HG02938 (cell line): ENCODE results near the gene LUZP1.
"Not testable (repeated sequence)": the region's sequence is repeated elsewhere in the genome, so short reads cannot be mapped to it uniquely, and the experiment has no call there.

ENCODE experiments used
- ATAC-seq: cut with Tn5 transposase; IDR thresholded peaks from one replicate; pipeline ENCODE4 v1.9.1; 2021; ENCODE audit warnings: mild to moderate bottlenecking, moderate library complexity; ENCODE audit not compliant: unreplicated experiment

The LUZP1 gene

DNA sequence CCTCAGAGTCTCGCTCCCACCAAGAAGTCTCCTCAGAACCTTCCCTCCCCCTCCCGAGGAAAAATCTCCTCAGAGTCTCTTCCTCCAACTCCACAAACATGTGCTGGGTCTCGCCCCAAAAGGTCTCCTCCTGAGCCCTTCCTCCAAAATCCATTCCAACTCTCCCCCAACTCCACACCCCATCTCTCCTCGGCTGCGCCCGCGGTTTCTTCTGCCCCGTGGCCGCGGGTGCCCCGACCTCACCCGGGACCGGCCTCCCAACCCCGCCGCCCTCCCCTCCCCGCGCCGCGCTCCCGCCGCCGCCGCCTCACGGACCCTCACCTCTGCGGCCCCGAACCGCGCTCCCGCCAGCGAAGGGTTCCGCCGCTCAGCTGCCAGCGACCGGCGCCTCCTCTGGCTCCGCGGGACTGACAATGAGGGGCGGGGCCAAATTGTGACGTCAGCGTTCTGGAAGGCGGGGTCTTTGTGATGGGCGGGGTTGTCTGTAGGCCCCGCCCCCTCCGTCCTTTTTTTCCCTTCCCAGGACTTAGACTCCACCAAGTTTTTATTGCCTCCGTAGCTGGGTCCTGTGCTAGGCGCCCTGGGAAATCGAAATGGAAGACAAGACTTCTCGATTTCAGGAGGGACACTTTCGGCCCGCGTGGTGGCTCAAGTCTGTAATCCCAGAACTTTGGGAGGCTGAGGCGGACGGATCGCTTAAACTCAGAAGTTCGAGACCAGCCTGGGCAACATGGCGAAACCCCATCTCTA, at the start of gene LUZP1:
Gene LUZP1 (minus strand): TSS at position 412 of the 750 bp plus-strand sequence.
- peak; percentile 61 for ATAC-seq

DNA sequence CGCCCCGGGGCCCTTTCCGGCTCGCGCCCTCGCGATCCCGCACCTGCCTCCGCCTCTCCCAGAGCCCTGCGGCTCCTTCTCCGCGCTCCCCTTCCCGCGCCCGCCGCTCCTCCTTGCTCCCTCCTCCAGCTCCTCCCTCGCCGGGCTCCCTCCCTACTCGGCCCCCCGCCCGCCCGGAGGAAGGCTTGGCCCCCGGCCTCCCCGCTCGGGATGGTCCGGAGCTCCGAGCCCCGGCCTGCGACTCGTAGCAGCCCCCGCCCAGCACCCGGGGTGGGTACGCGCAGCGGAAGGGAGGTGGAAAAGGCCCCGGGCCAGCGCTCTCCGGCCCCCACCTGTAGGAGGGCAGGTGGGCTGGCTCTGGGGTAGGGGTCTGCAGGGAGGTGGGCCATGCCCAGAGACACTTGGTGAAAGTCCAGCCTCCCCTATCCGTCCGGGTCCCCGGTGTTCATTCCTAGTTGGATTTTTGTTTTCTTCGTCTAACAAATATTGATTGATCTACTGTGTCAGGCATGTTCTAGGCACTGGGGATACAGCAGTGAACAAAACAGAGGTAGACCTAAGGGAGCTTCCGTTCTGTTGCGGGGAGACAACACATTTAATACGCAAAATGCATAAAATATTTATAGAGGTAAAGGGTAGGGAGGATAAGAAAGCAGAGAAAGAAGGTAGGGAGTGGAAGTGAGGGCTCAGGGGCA, 48.9 kb upstream of the LUZP1 start, which contains the start of gene HTR1D:
Gene HTR1D (minus strand): TSS at position 82 of the 695 bp plus-strand sequence. CDS start 23,283 bp downstream, outside the sequence.
- no peak for ATAC-seq

DNA sequence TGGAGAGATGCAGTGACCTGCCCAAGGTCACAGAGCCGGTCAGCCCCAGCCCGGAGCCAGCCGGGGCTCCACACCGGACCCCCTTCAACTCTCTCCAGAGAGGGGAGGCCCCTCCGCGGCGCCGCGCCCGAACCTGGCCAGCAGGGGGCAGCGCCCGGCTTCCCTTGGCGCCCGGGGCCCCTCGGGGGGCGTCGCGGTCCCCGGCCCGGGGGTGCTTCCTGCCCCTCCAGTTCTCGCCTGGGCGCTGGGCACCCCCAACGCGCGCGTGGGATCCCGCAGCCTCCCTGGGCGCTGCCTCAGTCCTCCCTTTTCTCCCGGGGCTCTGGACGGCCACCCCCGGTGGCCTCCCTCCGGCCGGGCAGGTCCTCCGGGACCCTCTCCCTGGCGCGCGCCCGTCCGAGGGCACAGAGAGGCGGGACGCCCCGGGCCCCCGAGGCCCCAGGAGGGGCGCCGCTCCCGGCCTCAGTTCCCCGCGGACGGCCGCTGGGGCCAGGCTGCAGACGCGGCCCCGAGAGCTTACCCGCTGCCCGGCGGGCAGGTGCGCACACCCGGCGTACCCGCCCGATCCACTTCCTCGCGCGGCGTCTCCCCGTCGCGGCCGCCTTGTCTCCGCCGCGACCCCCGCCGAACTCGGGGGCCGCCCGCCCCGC, 48.2 kb upstream of the LUZP1 start:
- no peak for ATAC-seq

DNA sequence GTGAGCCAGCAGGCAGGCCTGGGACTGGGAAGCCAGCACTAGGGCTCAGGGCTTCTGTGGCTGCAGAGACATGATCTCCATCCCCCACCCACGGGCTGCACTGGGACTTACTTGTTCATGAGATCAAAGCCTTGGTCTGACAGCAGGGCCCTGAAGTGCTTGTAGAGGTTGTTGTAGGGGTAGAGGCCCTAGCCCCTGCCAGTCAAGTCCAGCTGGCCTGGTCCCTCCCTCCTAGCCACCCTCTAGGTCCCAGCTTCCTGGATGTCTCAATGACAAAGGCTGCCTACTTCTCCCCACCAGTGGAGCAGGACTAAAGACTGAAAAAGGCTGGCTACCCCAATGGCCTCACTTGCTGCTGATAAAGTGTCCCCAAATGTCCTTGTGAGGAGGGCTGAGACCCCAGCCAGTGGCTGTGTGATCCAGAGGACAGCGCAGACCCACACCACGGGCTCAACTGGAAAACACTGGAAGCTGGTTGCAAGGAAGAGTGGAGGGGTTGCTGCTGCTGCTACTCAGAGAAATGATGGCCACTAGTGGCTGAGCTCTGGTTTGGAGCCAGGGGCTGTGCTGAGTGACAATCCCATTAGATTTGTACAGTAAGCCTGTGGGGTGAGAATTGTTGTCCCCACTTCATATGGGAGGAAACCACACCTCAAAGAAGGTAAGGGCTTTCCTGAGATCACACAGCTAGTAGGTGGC, 47.2 kb upstream of the LUZP1 start:
- ATAC-seq: no peak

DNA sequence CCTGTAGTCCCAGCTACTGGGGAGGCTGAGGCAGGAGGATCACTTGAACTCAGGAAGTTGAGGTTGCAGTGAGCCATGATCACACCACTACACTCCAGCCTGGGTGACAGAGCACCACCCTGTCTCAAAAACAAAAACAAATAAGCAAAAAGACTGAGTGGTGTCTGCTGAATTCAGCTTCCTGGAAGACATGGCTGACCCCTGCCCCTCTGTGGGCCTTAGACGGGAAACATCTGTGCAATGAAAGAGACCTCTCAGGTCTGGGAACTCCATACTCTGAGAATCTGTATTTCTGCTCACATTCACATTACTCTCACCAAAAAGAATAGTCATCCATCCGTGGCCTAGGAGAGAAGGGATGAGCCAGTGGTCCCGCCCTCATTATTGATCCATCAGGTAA, 46.6 kb upstream of the LUZP1 start:
- no peak for ATAC-seq

DNA sequence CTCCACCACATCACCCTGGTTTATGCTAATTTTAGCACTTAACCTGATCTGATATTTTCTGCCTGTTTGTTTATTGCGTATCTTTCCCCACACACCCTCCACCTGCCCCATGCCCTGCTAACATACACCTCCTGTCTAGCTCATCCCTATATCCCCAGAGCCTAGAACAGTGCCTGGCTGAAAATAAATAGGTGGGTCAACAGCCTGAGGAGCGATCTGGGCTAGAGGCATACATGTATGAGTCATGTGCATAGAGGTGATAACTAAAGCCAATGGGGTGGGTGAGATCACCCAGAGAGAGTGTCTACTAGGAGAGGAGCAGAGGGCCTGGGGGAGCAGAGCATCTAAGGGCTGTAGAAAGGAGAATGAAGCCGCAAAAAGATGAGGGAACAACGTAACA, 46.0 kb upstream of the LUZP1 start:
- no peak for ATAC-seq

DNA sequence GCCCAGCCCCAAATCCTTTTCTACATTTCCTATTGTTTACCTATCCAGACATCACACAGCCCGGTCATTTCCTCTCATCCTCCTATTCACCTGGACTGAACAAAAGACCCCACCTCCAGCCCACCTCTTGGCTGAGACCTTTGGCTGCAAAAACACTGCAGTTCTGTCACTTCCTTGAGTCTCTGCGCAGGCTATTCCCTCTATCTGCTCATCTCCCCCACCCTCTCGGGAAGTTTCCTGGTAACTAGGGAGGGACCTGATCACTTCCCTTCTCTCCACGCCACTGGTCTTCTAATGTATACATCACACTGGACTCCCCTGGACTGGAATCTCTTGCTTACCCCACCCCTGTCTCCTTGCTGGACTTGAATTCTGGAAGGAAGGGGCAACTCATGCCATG, 43.3 kb upstream of the LUZP1 start:
- ATAC-seq: no peak

DNA sequence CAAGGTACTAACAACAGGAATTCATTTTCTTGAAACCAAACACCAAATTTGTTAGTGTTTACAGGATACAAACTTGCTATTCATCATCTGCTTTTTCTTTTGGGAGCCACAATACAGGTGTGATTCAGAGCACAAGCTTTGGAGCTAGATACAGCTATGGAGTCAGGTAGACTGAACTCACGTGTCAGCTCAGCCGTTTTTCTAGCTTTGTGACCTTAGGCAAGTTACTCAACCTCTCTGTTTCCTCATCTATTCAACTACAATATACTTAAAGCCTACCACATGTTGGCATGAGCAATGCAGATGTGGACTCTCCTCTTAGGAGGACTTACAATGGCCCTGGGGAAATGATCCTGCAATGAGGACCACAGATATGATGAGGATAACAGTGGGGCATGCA, 42.3 kb upstream of the LUZP1 start:
- ATAC-seq: no peak

DNA sequence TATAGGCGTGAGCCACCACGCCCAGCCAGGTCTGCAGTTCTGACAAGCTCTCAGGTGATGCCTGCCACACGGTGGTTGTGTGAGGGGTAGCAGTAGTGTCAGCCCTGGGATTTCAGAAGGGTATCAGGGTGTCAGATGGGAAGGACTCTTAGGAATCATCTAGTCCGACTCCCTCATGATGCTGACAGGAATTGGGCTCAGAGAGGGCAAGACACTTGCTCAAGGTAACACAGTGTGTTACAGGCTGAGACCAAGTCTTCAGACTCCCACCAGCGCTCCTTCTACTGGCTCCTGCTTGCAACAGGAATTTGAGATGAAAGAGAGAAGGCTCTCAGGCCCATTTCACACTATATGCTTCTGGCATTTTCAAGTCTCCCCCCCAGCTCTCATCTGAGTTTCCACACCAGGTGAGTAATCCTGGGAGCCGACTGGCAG, 41.7 kb upstream of the LUZP1 start:
- no peak for ATAC-seq

DNA sequence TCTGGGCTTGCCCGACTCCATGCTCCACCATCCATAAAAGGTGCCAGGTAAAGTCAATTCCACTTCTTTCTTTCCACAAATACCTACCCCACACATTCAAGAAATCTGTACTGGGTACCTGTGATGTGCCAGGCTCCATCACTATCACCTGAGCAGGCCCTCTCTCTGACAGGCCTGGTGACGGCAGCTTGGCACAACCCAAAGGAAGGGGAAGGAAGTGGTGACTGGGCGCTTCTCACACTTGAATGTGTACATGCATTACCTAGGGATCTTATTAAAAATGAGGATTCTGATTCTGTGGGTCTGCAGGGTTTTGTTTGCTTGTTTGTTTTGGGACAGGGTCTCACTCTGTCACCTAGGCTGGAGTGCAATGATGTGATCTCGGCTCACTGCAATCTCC, 41.1 kb upstream of the LUZP1 start:
- ATAC-seq: no peak

DNA sequence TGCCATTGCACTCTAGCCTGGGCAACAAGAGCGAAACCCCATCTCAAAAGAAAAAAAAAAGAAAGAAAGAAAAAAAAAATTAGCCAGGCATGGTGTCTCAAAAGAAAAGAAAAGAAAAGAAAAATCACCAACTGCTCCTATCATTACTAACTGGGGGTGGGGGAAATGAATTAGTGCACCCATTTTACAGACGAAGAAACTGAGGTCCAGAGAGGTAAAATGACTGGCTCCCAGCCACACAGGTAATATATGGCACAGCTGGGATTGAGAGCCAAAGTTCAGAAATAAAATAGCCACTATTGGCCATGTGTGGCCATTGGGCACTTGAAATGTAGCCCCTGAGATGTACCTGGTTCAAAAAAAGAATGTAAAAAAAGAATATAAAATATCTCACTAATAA, 39.9 kb upstream of the LUZP1 start:
- no peak for ATAC-seq

DNA sequence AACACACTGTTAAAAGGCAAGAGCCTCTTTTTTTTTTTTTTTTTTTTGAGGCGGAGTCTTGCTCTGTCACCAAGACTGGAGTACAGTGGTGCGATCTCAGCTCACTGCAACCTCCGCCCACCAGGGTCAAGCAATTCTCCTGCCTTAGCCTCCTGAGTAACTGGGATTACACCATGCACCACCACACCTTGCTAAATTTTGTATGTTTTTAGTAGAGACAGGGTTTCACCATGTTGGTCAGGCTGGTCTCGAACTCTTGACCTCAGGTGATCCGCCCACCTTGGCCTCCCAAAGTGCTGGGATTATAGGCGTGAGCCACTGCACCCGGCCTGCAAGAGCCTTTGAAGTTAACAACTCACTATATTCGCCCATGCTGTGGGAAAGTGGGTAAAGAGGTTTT, 39.1 kb upstream of the LUZP1 start:
- not testable (repeated sequence) for ATAC-seq

DNA sequence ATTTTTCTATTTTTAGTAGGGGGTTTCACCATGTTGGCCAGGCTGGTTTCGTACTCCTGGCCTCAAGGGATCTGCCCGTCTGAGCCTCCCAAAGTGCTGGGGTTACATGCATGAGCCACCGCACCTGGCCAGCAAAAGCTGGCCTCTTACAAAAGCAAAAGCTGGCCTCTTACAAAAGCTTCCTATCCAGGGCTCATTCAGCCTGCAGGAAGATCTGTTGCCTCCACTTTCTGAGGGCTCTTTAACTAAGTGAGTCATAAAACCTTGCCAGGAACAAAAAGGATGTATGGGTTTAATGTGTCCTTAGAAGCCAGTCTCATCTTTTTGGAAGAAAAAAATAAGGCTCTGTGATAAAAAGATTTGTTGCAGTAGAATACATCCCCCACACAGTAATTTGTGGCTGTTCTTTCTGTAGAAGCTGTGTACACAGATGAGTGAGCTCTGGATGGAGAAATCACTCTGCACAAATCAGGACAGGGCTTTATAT, 33.6 kb upstream of the LUZP1 start:
- ATAC-seq: no peak

DNA sequence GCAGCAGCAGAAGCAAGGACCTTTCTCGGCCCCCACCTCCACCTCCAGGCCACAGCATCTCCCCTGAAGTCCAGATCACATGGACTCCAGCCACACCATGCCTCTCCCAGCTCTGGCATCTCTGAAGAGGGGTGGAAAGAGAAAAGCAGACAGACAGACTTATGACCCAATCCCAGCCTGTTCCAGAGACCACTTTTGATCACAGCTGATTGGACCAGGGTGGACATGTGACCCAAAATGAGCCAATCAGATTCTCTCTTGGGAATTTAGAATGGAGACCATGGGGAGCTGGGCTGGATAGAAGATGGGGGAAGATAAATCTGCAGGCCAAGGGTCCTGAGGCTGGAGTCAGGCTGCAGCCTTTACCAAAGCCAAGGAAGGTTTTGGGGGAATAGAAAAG, 32.2 kb upstream of the LUZP1 start:
- no peak for ATAC-seq

DNA sequence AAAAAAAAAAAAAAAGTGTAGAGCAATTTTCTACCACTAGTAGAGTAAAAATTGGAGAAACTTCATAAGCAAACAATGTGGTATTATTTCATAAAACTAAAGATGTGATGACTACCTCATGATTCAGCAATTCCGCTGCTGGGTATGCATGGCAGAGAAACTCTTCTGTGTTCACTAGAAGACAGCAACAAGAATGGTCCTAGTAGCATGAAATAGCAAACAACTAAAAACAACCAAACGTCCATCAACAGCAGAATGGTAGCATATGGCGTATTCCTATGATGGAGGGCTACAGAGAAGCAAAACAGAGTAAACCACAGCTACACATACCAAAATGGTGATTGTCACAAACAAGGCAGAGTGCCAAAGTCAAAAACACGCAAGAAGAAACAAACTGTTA, 29.7 kb upstream of the LUZP1 start:
- no peak for ATAC-seq

DNA sequence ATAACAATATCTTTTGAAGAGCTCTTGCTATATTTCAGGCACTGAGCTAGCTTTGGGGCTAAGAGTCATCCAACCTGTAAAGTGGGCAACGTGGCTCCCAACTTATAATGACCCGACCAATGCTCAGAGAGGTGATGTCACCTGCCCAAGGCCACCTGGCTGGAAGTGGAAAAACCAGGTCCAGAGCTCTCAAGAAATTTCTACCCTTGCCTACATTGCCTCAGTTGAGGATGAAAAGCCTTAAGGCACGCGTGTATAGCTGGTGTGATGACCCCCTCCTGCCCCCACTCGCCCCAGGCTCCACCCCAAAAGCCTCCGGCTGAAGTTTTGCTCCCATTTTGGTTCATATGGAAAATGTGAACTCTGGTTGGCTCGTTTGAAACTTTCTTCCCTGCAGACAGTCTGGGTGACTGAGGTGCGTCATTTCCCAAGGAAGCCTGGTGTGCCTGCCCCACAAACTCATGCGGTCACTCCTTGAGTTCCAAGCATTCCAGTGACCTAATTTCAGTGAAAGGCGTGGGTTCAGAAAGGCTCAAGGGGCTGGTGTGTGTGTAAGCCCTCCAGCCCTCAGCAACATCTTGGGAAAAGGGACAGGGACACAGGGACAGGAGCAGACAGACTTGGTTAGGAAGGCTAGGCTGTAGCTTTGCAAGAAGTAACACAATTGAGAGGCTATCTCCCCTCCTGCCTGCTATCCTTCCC, 28.1 kb upstream of the LUZP1 start:
- ATAC-seq: no peak

DNA sequence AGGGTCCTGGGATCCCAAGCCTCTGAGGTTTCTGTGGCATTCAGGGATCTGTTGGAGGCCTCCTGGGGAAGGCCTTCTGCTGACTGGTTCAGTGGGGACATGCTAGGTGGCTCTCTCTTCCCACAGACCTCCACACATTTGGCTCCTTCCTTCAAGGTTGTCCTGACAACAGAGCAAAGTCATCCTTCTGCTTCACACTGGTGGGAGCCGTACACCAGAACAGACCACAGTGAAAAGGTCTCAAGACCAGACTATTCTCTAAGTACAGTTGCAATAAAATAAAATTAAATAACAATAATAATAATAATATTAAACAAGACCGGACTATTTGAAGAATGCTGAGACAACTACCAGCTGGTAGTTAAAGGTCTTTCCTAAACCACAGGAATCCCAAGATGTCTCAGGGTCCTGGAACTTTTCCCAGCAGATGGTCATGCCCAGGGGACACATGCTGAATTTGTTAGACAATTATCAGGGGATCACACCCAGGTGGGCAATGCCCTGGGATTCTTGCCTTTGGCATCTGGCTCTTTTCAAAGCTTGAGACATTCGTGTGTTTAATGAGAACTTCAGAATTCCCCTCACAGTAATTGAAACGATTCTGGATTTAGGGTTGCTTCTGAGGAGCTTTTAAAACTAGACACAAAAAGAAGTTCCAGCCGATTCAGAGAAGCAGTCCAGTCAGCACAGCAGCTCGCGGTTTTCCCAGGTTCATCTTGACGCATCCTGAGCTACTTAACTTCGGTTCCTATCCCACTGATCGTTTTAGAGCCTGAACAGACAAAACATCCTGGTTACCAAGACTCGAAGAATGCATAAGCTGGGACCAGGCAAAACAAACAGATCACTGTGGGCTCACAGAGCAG, 25.7 kb upstream of the LUZP1 start:
- ATAC-seq: no peak

DNA sequence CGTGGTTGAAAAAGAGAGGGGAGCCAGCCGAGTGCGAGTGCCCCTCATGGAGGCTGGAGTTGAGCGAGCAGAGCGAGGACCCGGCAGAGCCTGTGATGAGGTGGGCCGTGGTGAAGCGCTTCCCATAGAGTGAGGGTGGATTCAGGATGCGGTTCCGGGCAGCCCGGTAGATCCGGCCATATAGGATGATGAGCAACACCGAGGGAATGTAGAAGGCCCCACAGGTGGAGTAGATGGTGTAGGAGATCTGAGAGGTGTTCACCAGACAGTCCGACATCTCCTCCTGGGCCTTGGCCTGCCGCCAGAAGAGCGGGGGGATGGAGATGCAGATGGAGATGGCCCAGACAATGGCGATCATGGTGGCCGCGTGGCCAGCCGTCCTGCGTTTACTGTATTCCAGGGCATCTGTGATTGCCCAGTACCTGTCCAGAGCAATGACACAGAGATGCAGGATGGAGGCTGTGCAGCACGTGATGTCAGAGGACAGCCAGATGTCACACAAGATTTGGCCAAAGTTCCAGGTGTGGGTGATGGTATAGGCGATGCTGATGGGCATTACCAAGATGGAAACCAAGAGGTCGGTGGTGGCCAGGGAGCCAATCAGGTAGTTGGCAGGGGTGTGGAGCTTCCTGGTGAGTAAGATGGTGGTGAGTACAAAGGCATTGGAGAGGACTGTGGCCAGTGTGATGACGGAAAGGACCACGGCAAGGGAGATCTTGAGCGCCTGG, 24.9 kb upstream of the LUZP1 start:
- ATAC-seq: no peak

DNA sequence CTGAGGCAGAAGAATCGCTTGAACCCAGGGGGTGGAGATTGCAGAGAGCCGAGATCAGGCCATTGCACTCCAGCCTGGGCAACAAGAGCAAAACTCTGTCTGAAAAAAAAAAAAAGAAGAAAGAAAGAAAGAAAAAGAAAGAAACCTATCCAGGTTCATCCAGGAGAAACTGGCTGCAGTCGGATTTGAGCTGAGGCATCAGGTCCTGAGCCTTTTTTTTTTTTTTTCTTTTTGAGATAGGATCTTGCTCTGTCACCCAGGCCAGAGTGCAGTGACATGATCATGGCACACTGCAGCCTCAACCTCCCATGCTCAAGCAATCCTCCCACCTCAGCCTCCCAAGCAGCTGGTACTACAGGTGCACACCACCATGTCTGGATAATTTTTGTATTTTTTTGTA, 22.5 kb upstream of the LUZP1 start:
- ATAC-seq: no peak
